GM12801 (cell line): ENCODE results near the gene NEB.

Experiments used
- TF ChIP-seq, protein P1 (sequence below): IDR thresholded peaks from one replicate; pipeline ENCODE4 v1.5.1; 2011; ENCODE audit warnings: control low read depth; ENCODE audit not compliant: insufficient read length; ENCODE audit errors: extremely low read depth

Gene NEB

DNA sequence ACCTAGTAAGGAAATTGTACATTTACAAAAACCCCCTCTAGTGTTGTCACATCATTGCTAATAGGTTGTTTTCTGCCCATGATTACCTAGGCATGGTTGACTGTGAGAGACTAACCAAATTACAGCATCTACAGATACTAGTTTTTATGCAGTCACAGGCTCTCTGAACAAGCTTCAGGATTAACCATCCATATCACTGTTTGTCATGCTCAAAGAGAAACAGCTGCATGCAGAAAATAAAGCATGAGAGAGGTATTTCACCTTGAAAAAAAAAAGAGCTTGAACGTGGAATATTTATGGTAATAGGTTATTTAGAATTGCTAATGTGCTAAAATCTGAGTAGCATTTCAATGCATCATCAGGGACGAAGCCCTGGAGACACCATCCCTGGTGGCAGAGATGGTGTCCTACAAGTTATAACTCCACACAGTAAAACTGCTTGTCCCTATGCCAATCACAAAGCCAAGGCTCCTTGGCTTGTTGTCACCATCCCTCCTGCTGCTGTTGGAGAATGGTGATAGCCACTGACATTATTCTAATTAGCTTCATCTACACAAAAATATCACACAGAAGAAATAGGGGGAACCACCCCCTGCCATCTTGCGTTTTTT lies 5.4 kb downstream of the NEB start:
- TF ChIP-seq, protein P1, sequence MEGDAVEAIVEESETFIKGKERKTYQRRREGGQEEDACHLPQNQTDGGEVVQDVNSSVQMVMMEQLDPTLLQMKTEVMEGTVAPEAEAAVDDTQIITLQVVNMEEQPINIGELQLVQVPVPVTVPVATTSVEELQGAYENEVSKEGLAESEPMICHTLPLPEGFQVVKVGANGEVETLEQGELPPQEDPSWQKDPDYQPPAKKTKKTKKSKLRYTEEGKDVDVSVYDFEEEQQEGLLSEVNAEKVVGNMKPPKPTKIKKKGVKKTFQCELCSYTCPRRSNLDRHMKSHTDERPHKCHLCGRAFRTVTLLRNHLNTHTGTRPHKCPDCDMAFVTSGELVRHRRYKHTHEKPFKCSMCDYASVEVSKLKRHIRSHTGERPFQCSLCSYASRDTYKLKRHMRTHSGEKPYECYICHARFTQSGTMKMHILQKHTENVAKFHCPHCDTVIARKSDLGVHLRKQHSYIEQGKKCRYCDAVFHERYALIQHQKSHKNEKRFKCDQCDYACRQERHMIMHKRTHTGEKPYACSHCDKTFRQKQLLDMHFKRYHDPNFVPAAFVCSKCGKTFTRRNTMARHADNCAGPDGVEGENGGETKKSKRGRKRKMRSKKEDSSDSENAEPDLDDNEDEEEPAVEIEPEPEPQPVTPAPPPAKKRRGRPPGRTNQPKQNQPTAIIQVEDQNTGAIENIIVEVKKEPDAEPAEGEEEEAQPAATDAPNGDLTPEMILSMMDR = no peak

DNA sequence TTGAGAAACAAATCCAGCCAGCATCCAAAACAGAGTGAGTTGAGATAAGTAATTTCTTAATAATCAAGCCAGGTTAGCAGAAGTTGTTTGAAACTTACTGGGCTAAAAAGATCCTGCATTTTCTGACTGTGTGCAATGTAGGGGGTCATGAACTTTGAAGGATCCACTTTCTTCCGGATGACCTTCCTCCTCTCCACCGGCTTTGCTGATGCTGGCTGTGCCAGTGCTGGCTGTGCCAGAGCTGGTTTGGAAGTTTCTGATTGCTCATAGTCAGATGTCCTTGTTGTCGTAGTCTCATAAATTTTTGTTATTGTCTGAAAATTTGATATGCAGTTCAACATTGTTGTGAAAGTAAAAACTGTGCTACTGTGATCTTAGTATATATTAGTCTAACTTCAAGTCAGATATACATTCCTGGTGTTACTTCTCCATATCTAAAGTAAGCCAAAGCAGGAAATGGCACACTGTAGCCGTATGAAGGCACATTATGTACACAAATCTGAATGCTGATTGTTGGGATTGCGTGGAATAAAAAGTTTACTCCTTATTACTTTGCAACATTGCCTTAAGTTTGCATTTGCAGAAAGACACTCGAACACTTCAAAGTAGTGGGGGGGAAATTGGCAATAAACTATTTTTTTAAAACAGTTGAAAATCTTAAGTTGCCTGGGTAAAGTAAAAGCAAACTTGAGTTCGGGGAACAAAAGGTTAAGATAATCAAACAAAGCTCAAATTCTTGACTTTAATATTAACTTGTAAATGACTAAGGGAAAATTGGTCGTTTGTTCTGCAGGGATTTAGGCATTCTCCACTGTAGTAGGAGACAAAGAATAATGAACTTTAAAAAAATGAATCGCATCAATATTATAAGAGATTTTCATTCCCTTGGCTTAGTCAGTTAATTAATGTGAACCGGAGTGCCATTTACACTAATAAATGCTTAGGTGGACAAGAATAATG lies 6.4 kb downstream of the NEB start:
- TF ChIP-seq, protein P1 = no peak

DNA sequence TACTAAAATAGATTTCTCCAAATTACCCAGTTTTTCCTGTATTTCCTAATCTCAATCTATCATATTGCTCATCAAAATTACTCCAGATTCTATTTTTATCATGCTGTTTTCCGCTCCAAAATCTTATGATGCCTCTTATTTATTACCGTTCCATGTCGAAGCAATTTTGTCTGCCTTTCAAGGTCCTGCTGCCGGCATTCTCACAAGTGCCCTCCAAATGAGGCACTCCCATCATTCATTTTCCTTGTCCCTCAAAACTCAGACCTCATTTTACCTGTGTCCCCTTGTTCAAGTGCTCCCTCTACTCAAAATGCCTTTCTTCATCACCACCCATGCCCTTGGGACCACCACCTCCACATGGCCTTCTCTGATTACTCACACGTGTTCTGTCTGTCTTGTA lies 13.1 kb downstream of the NEB start:
- TF ChIP-seq, protein P1 = no peak

DNA sequence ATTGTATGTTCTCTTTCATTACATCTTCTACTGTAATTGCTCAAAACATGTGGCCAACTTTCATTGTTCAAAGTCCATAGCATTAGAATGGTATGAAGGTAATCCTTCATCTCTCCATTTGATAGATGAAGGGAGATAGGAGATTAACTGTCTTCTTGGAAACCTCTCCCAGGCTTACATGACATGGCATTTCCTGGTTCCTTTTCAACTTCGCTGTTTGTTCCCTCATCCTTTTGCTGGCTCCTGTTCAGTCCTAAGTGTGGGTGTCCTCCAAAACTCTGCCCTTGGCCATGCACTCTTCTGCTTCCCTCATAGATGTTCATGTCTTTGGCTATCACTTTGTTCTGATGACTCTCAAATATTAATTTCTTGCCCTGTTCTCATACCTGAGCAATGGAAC lies 13.8 kb downstream of the NEB start:
- TF ChIP-seq, protein P1 = no peak

DNA sequence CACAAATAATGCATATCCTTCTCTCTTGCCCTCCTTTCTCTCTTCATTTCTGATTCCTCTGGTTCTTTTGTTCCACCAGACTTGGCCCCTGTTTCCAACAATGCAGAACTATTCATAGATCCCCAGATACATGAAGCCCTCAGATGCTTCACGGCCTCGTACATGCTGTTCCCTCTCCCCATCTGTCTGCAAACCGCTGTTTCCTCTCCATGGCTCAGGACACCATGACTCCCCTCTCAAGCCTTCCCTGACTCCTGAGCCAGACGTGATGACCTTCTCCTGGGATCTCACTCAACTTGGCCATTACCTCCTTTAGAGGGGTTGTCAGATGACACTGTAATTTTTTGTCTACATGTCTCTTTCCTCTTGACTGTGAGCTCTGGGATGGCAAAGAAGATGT lies 15.5 kb downstream of the NEB start:
- TF ChIP-seq, protein P1 = no peak

DNA sequence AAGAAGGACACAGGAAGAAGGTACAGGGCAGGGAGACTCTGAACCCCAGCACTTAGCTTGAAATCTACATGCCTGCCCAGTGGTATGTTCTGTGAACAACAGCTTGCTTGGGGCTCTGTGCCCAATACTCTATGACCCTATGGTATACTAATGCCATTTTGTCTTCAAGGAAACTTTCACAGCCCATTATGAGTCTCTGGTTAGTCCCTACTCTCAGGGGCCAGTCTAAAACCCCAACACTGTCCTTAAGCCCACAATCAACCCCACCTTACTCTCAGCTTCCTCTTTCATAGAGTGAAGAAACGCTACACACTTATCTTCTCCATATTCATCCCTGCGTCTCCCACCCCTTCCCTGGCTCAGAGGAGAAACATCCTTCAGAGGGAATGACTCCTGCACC lies 16.0 kb downstream of the NEB start:
- TF ChIP-seq, protein P1 = no peak

DNA sequence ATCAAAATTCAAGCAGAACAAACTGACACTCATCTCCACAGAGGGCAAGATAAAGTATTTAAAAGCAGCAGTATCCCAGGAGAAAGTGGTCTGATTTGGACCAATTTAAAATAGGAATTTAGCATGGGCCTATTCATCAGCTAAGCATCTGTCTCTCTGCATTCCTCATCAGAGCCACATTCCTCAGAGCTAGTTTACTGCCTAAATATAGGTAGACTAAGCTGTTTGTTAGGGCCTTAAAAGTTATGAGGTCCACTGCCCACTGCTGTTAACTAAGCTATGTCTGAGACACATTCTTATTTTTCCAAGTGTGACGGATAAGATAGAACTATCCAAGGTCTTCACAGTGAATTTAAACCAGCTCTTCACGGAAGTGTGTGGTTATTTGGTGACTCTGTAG lies 17.6 kb downstream of the NEB start:
- TF ChIP-seq, protein P1 = no peak
